VCaP (cell line): ENCODE data around the gene A4GALT.

Experiments
- H3K27ac ChIP-seq: fragments of 450-650 bp; 2 replicates; pipeline ENCODE4 v1.5.1; 2017
- TF ChIP-seq, protein P1 (sequence below): fragments of 450-650 bp; conservative IDR thresholded peaks from 2 replicates; pipeline ENCODE4 v1.5.1; 2017; ENCODE audit warnings: mild to moderate bottlenecking, moderate library complexity

Gene A4GALT

GRCh38 chr22:42654436-42655073 lies 66.1 kb downstream of the A4GALT start:
- TF ChIP-seq, protein P1, sequence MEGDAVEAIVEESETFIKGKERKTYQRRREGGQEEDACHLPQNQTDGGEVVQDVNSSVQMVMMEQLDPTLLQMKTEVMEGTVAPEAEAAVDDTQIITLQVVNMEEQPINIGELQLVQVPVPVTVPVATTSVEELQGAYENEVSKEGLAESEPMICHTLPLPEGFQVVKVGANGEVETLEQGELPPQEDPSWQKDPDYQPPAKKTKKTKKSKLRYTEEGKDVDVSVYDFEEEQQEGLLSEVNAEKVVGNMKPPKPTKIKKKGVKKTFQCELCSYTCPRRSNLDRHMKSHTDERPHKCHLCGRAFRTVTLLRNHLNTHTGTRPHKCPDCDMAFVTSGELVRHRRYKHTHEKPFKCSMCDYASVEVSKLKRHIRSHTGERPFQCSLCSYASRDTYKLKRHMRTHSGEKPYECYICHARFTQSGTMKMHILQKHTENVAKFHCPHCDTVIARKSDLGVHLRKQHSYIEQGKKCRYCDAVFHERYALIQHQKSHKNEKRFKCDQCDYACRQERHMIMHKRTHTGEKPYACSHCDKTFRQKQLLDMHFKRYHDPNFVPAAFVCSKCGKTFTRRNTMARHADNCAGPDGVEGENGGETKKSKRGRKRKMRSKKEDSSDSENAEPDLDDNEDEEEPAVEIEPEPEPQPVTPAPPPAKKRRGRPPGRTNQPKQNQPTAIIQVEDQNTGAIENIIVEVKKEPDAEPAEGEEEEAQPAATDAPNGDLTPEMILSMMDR: no peak

DNA sequence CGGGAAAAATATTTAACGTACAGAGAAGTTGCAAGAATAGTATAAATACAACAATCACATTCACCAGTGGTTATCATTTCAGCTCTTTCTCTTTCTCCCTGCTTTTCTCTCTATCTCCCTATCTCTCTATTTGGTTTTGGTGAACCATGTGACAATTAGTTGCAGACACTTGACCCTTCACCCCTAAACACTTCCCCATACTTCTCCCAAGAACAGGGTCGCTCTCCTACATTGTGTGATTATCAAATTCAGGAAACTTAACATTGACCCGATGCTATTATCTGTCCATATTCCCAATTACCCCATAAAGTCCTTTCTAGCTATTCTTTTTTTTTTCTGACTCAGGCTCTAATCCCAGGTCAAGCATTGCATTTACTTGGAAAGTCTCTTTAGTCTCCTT lies 66.7 kb downstream of the A4GALT start:
- TF ChIP-seq, protein P1: no peak
- peak overlapping the region; percentile 93 for H3K27ac ChIP-seq

More at GRCh38 chr22:42654436-42655073, 66.1 kb downstream of the A4GALT start:
- peak overlapping the region; percentile 93 for H3K27ac ChIP-seq

DNA sequence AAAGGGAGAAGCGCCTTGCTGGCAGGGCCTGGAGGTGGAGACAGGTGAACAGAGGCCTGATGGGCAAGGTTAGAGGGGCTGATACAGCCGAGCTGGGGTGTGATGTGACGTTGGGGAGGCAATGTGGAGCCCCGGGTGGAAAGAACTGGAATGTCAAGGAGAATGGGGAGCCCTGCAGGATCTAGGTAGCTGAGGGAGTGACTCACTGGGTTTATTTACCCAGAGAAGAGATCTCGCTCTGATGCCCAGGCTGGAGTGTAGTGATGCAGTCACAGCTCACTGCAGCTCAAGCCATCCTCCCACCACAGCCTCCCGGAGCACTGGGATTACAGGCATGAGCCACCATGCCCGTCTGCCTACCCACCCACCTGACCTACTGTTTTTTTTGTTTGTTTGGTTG lies 69.5 kb downstream of the A4GALT start:
- TF ChIP-seq, protein P1: no peak
- no peak overlapping the region for H3K27ac ChIP-seq

DNA sequence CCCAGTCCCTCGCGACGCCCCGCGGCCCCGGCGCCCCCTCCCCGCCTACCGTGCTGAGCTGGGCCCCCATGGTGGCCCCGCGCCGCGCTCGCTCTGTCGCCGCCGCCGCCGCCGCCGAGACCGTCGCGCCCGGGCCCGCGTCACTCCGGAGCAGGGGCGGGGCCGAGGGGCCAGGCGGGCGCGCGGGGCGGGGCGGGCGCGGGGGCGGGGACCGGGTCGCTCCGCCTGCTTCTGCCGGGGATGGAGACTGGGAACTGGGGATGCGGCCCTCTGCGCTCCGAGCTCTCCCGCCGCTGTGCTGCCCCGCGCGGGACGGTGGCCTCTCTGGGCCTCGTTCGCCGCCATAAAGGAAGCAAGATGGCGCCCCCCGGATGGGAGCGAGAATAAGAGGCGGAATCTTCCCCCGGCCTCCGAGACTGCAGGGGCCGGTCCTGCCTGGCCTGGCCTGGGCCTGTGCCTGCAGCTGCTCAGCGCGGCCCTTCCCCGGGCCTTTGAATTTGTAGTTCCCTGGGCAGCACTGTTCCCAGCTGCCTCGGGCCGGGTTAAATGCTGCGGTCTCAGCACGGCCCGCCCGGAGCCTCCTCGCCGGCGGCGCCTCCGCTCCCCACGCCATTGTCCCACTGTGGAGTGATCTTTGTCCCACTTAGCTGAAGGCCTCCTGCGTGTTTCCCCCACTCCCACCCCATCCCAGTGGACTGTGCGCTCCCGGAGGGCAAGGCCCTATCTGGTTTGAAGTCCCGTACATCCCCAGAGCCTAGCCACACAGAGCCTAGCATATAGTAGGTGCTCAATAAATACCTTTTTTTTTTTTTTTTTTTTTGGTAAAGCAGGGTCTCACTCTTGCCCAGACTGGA lies 71.2 kb downstream of the A4GALT start, which contains the start of gene CYB5R3:
TSS of gene CYB5R3 (minus strand) at position 147 of the 854 bp plus-strand sequence. CDS start at position 70, 77 bp downstream.
- H3K27ac ChIP-seq: peak within 1 kb of the TSS; percentile 77
- TF ChIP-seq, protein P1: no peak

GRCh38 chr22:42648368-42649245 lies 72.1 kb downstream of the A4GALT start:
- H3K27ac ChIP-seq: peak overlapping the region; percentile 77
- TF ChIP-seq, protein P1: no peak

DNA sequence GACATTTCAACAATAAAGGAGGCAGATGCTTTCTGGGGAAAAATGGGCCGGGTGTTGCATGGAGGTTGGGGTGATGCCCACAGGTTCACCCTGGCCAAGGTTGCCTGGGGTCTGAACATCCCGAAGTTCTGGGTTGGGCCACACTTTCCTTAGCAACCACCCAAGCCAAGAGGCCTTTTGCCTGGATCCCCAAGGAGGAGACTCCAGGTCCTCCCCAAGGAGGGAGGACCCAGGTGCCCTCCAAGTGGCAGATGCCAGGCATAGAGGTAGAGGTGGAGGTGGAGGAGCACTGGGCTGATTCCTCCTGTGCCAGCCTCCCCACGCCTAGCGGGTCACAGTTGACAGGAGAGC lies 72.7 kb downstream of the A4GALT start:
- H3K27ac ChIP-seq: peak overlapping the region; percentile 77; the same call in 1 of the 2 replicates
- TF ChIP-seq, protein P1: no peak
